Astrocyte (in vitro differentiated cells and primary cell): Measurements from ENCODE around the gene ARHGEF17. TPM values are rescaled to one million over a fixed set of nuclear protein-coding genes. Genes with fewer than 3 reads are reported as not detected.

Experiments
- DNase-seq: peaks from one replicate; pipeline ENCODE4 v3.0.0-alpha.2; 2010; ENCODE audit warnings: low read depth
- FAIRE-seq: peaks from 2 replicates; lab custom pipeline; 2011; peaks lifted over from hg19 to GRCh38; lab: Jason Lieb, UNC
- H2AFZ ChIP-seq: 2 replicates; pipeline ENCODE4 v1.6.0; 2012; ENCODE audit warnings: low read depth, low read length, inconsistent platforms
- H3K27ac ChIP-seq: 2 replicates; pipeline ENCODE4 v1.5.1; 2011; ENCODE audit warnings: low read depth, low read length, inconsistent platforms
- H3K27me3 ChIP-seq: 2 replicates; pipeline ENCODE4 v1.6.0; 2011; ENCODE audit warnings: low read length, inconsistent platforms; ENCODE audit not compliant: insufficient read depth
- H3K36me3 ChIP-seq: 2 replicates; pipeline ENCODE4 v1.5.1; 2011; ENCODE audit warnings: low read length, inconsistent platforms; ENCODE audit not compliant: insufficient read depth
- H3K4me1 ChIP-seq: 2 replicates; pipeline ENCODE4 v1.5.1; 2011; ENCODE audit warnings: low read length, inconsistent platforms; ENCODE audit not compliant: insufficient read depth
- H3K4me2 ChIP-seq: 2 replicates; pipeline ENCODE4 v1.6.0; 2012; ENCODE audit warnings: low read length, inconsistent platforms
- H3K4me3 ChIP-seq: 2 replicates; pipeline ENCODE4 v1.5.1; 2011; ENCODE audit warnings: low read depth, mild to moderate bottlenecking, low read length, inconsistent platforms; ENCODE audit not compliant: insufficient read depth
- H3K79me2 ChIP-seq: 2 replicates; pipeline ENCODE4 v1.6.0; 2012; ENCODE audit warnings: mild to moderate bottlenecking, low read length, inconsistent platforms; ENCODE audit not compliant: insufficient read depth
- H3K9ac ChIP-seq: 2 replicates; pipeline ENCODE4 v1.6.0; 2012; ENCODE audit warnings: mild to moderate bottlenecking, low read length, inconsistent platforms
- H3K9me3 ChIP-seq: 2 replicates; pipeline ENCODE4 v1.5.1; 2012; ENCODE audit warnings: low read depth, mild to moderate bottlenecking, low read length, inconsistent platforms; ENCODE audit not compliant: insufficient read depth
- H4K20me1 ChIP-seq: 2 replicates; pipeline ENCODE4 v1.6.0; 2012; ENCODE audit warnings: low read length, inconsistent platforms; ENCODE audit not compliant: insufficient read depth
- H3K27ac Mint-ChIP-seq: one replicate; pipeline ENCODE4 v1.8.0; 2021; ENCODE audit warnings: mild to moderate bottlenecking, mixed read lengths; ENCODE audit not compliant: unreplicated experiment
- H3K27me3 Mint-ChIP-seq: one replicate; pipeline ENCODE4 v1.8.0; 2021; ENCODE audit warnings: low read depth, mixed read lengths; ENCODE audit not compliant: unreplicated experiment
- H3K36me3 Mint-ChIP-seq: one replicate; pipeline ENCODE4 v1.8.0; 2021; ENCODE audit warnings: low read depth, mixed read lengths; ENCODE audit not compliant: unreplicated experiment
- H3K4me1 Mint-ChIP-seq: one replicate; pipeline ENCODE4 v1.8.0; 2021; ENCODE audit warnings: low read depth, mixed read lengths; ENCODE audit not compliant: unreplicated experiment
- H3K4me3 Mint-ChIP-seq: one replicate; pipeline ENCODE4 v1.8.0; 2021; ENCODE audit warnings: mild to moderate bottlenecking, moderate library complexity, mixed read lengths; ENCODE audit not compliant: unreplicated experiment
- H3K9me3 Mint-ChIP-seq: one replicate; pipeline ENCODE4 v1.8.0; 2021; ENCODE audit warnings: mild to moderate bottlenecking, mixed read lengths; ENCODE audit not compliant: unreplicated experiment
- EZH2 ChIP-seq: IDR thresholded peaks from 2 replicates; pipeline ENCODE4 v1.6.1; 2012; ENCODE audit warnings: mild to moderate bottlenecking, low read length, inconsistent platforms; ENCODE audit not compliant: insufficient read depth
- total RNA-seq: library from RNA; stranded (reverse); gene quantifications from 2 replicates; pipeline ENCODE4 v1.2.1, GENCODE V29; 2021
- TF ChIP-seq, protein P1 (sequence below): IDR thresholded peaks from 2 replicates; pipeline ENCODE4 v1.5.1; 2011; ENCODE audit warnings: low read depth, mild to moderate bottlenecking, inconsistent platforms, low read length, moderate library complexity; ENCODE audit not compliant: insufficient read depth

ARHGEF17 gene
- total RNA-seq, 1 donor from 2014 or later: 66.4 TPM

DNA sequence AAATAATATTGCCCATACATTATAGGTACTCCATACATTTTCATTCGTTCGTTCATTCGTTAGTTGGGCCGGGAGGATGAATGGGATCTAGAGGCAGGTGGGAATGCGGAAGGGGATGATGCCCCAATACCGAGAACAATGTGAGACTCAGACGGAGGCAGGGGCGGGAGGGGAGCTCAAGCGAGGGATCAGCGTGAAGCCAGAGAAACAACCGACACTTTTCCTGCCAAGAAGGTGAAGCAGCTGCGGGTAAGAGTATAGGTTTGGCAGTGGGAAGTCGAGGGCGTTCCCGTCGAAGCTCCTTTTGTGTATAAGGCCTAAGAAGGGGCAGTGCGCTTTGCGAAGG, 1.1 kb upstream of the ARHGEF17 start:
- Histone ChIP-seq H3K4me2 (peak overlapping the region; percentile 99), H3K36me3 (no peaks in the 10 kb centered on the region), H2AFZ (peak overlapping the region; percentile 80), H3K4me1 (peaks cover 31% of the 10 kb centered on the region), H3K27ac (peak overlapping the region; percentile 25), H4K20me1 (peaks cover 26% of the 10 kb centered on the region), H3K79me2 (peaks cover 34% of the 10 kb centered on the region), H3K27me3 (no peaks in the 10 kb centered on the region), H3K9me3 (no peaks in the 10 kb centered on the region), H3K9ac (peak overlapping the region; percentile 66), H3K4me3 (peak overlapping the region; percentile 60)
- peaks cover 4% of the 10 kb centered on the region for H3K4me1 Mint-ChIP-seq
- H3K27ac Mint-ChIP-seq: peak overlapping the region; percentile 77
- peaks cover 2% of the 10 kb centered on the region for H3K27me3 Mint-ChIP-seq
- H3K4me3 Mint-ChIP-seq: peak overlapping the region; percentile 79
- H3K9me3 Mint-ChIP-seq: no peaks in the 10 kb centered on the region
- no peak for TF ChIP-seq EZH2
- TF ChIP-seq, protein P1, sequence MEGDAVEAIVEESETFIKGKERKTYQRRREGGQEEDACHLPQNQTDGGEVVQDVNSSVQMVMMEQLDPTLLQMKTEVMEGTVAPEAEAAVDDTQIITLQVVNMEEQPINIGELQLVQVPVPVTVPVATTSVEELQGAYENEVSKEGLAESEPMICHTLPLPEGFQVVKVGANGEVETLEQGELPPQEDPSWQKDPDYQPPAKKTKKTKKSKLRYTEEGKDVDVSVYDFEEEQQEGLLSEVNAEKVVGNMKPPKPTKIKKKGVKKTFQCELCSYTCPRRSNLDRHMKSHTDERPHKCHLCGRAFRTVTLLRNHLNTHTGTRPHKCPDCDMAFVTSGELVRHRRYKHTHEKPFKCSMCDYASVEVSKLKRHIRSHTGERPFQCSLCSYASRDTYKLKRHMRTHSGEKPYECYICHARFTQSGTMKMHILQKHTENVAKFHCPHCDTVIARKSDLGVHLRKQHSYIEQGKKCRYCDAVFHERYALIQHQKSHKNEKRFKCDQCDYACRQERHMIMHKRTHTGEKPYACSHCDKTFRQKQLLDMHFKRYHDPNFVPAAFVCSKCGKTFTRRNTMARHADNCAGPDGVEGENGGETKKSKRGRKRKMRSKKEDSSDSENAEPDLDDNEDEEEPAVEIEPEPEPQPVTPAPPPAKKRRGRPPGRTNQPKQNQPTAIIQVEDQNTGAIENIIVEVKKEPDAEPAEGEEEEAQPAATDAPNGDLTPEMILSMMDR: no peak
- DNase-seq (no peak), FAIRE-seq (no peak)
- peaks cover 4% of the 10 kb centered on the region for H3K36me3 Mint-ChIP-seq

DNA sequence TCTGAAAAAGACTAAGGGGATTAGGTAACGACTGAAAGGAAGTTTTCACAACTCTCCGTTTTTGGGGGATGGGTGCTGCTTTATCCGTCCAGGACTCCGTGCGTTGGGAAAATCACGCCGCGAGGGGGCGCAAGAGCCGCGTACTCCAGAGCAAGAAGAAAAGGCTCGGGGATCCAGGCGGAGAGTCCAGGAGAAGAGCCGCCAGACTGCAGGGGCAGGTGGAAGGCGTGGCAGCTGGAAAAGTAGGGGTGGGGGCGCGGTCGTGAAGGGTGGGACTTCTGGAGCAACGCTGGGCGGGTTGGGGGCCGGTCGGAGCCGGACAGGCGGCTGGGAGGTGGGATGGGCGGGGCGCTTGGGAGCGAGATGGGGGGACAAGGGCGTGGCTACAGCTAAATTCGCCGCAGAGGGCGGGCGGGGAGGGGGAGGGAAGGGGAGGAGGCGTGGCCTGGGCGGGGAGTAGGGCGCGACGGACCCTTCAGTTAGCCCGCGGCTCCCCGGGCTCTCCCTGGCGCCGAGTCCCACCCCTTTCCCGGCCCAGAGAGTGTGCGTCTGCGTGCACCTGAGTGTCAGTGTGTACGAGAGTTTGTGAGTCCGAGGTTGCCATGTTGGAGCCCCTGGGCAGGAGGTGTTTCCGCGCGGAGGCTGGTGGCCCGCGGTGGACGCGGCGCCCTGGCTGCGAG, 613 bp upstream of the ARHGEF17 start:
- Histone ChIP-seq H3K36me3 (no peaks in the 10 kb centered on the region), H4K20me1 (peaks cover 31% of the 10 kb centered on the region), H3K27me3 (no peaks in the 10 kb centered on the region), H3K4me2 (peak overlapping the region; percentile 99), H3K27ac (peak overlapping the region; percentile 98), H3K4me3 (peak overlapping the region; percentile 78), H2AFZ (peak overlapping the region; percentile 80), H3K9ac (peak overlapping the region; percentile 93), H3K79me2 (peaks cover 40% of the 10 kb centered on the region), H3K9me3 (no peaks in the 10 kb centered on the region), H3K4me1 (peaks cover 36% of the 10 kb centered on the region)
- FAIRE-seq (no peak), DNase-seq (peak; percentile 96)
- Mint-ChIP-seq H3K4me3 (peak overlapping the region; percentile 79), H3K9me3 (no peaks in the 10 kb centered on the region), H3K27ac (peak overlapping the region; percentile 77), H3K4me1 (peaks cover 9% of the 10 kb centered on the region), H3K36me3 (peaks cover 7% of the 10 kb centered on the region), H3K27me3 (peaks cover 2% of the 10 kb centered on the region)
- no peak for TF ChIP-seq EZH2
- TF ChIP-seq, protein P1: peak; percentile 77
